PC-9 (cell line): ENCODE results near the gene MRPL19. TPM values are rescaled to one million over a fixed set of nuclear protein-coding genes. Genes with fewer than 3 reads are reported as not detected.

Experiments used
- BruUV-seq: library from RNA; stranded (reverse); fragments of 400-500 nt; replicated peaks from 2 replicates; lab custom pipeline; 2021; lab: Mats Ljungman, UMichigan
- CTCF ChIA-PET: fragments of 300-600 bp; sonication (Branson Sonifier 250); formaldehyde crosslinking; loops from one replicate; lab custom pipeline; 2022; ENCODE audit warnings: antibody characterized with exemption; lab: Charles Lee
- POLR2A ChIA-PET: fragments of 300-600 bp; sonication (Branson Sonifier 250); formaldehyde crosslinking; loops from one replicate; lab custom pipeline; 2022; ENCODE audit warnings: antibody characterized with exemption; ENCODE audit not compliant: unreplicated experiment; lab: Charles Lee
- DNase-seq, 2 experiments: peaks; one replicate each; pipeline versions ENCODE4 v3.0.0 to v3.0.0-alpha.2; 2015 to 2022; ENCODE audit warnings: mixed read lengths in 1 of 2
- H2AFZ ChIP-seq: fragments of 200-600 bp; sonication (generic); 2 replicates; pipeline ENCODE4 v1.8.1; 2017; ENCODE audit warnings: antibody characterized with exemption
- H3F3A ChIP-seq: fragments of 200-600 bp; sonication (generic); 2 replicates; pipeline ENCODE4 v1.8.1; 2017; ENCODE audit warnings: antibody characterized with exemption, mild to moderate bottlenecking, low read depth; ENCODE audit not compliant: insufficient read depth
- H3K27ac ChIP-seq: fragments of 200-600 bp; sonication (generic); 2 replicates; pipeline ENCODE4 v1.6.1; 2016; ENCODE audit warnings: mixed run types
- H3K27me3 ChIP-seq: fragments of 200-600 bp; sonication (generic); 2 replicates; pipeline ENCODE4 v1.6.1; 2016; ENCODE audit warnings: low read depth, mixed run types; ENCODE audit not compliant: insufficient read depth
- H3K36me3 ChIP-seq: fragments of 200-600 bp; sonication (generic); 2 replicates; pipeline ENCODE4 v1.6.1; 2016; ENCODE audit warnings: low read depth, mixed run types
- H3K4me1 ChIP-seq: fragments of 200-600 bp; sonication (generic); replicated peaks from 2 replicates; pipeline ENCODE4 v1.6.1; 2016; ENCODE audit warnings: mixed run types; ENCODE audit not compliant: insufficient read depth
- H3K4me2 ChIP-seq: fragments of 200-600 bp; sonication (generic); 2 replicates; pipeline ENCODE4 v1.6.1; 2017; ENCODE audit warnings: mixed run types
- H3K4me3 ChIP-seq: fragments of 200-600 bp; sonication (generic); 2 replicates; pipeline ENCODE4 v1.6.1; 2016; ENCODE audit warnings: mixed run types
- H3K79me2 ChIP-seq: fragments of 200-600 bp; sonication (generic); 2 replicates; pipeline ENCODE4 v1.6.1; 2017; ENCODE audit warnings: low read depth, mixed run types
- H3K9me2 ChIP-seq: fragments of 200-600 bp; sonication (generic); 2 replicates; pipeline ENCODE4 v1.8.1; 2017; ENCODE audit warnings: mild to moderate bottlenecking; ENCODE audit not compliant: insufficient read depth
- H3K9me3 ChIP-seq: fragments of 200-600 bp; sonication (generic); 2 replicates; pipeline ENCODE4 v1.8.1; 2016; ENCODE audit warnings: low read depth; ENCODE audit not compliant: insufficient read depth
- H4K20me1 ChIP-seq: fragments of 200-600 bp; sonication (generic); 2 replicates; pipeline ENCODE4 v1.8.1; 2017; ENCODE audit not compliant: insufficient read depth
- CTCF ChIP-seq: fragments of 200-600 bp; sonication (generic); conservative IDR thresholded peaks from 2 replicates; pipeline ENCODE4 v1.6.1; 2017; ENCODE audit warnings: mixed run types, antibody characterized with exemption, mild to moderate bottlenecking, moderate library complexity
- EZH2 ChIP-seq: fragments of 200-600 bp; sonication (generic); IDR thresholded peaks from 2 replicates; pipeline ENCODE4 v1.8.0; 2017; ENCODE audit warnings: antibody characterized with exemption, low read depth
- intact Hi-C: fragments of 100-400 bp; cut with micrococcal nuclease; formaldehyde crosslinking; loops from one replicate; pipeline ENCODE4 v1.10.0; 2022; ENCODE audit not compliant: unreplicated experiment
- total RNA-seq: library from RNA; stranded (reverse); gene quantifications from 2 replicates; pipeline ENCODE4 v1.2.3, GENCODE V29; 2021

Gene MRPL19
- total RNA-seq, 1 experiment from 2014 or later: 46.5 TPM

GRCh38 chr2:75688196-75688595 lies 41.6 kb downstream of the MRPL19 start:
- no peaks in the 10 kb centered on the region for H3K9me3 ChIP-seq
- H3F3A ChIP-seq: no peaks in the 10 kb centered on the region
- BruUV-seq: no TSS peak
- H2AFZ ChIP-seq: no peak overlapping the region
- no peaks in the 10 kb centered on the region for H3K4me1 ChIP-seq
- CTCF ChIA-PET: no interaction called here
- H3K27ac ChIP-seq: no peak overlapping the region
- TF ChIP-seq CTCF: no peak
- TF ChIP-seq EZH2: no peak
- H3K9me2 ChIP-seq: no peaks in the 10 kb centered on the region
- H3K27me3 ChIP-seq: no peaks in the 10 kb centered on the region
- no peak overlapping the region for H3K4me2 ChIP-seq
- H3K4me3 ChIP-seq: no peak overlapping the region
- H4K20me1 ChIP-seq: no peaks in the 10 kb centered on the region
- POLR2A ChIA-PET: no interaction called here
- intact Hi-C loops: no loop called here
- no peaks in the 10 kb centered on the region for H3K79me2 ChIP-seq
- 0 out of 2 replicates have a peak, but pooled peaks cover 13% of the 10 kb centered on the region for H3K36me3 ChIP-seq
- DNase-seq: no peak

GRCh38 chr2:75698918-75699317 lies 52.3 kb downstream of the MRPL19 start:
- Histone ChIP-seq H3K4me3 (no peak overlapping the region), H3F3A (no peaks in the 10 kb centered on the region), H3K9me3 (no peaks in the 10 kb centered on the region), H3K27ac (no peak overlapping the region), H3K27me3 (no peaks in the 10 kb centered on the region), H3K4me2 (no peak overlapping the region), H3K79me2 (no peaks in the 10 kb centered on the region), H3K36me3 (peaks cover 25% of the 10 kb centered on the region; the same call in 1 of the 2 replicates), H2AFZ (no peak overlapping the region), H4K20me1 (no peaks in the 10 kb centered on the region), H3K4me1 (no peaks in the 10 kb centered on the region), H3K9me2 (no peaks in the 10 kb centered on the region)
- BruUV-seq: no TSS peak
- no peak for DNase-seq
- intact Hi-C loops: no loop called here
- TF ChIP-seq EZH2: no peak
- POLR2A ChIA-PET: interaction anchor here (0.6 kb wide), 1 partner anchor 58 kb away, joined by 3 read pairs; no protein-coding TSS in a partner anchor
- CTCF ChIA-PET: no interaction called here

- no TSS peak for BruUV-seq
- POLR2A ChIA-PET: no interaction called here
- H3F3A ChIP-seq: peaks cover 6% of the 10 kb centered on the region; the same call in 1 of the 2 replicates
- H4K20me1 ChIP-seq: no peaks in the 10 kb centered on the region
- H3K9me2 ChIP-seq: no peaks in the 10 kb centered on the region
- H3K9me3 ChIP-seq: no peaks in the 10 kb centered on the region
- H3K4me1 ChIP-seq: peaks cover 12% of the 10 kb centered on the region
- no peaks in the 10 kb centered on the region for H3K27me3 ChIP-seq
- no peak for TF ChIP-seq EZH2
- no peak for TF ChIP-seq CTCF
- H3K27ac ChIP-seq: no peak overlapping the region
- peaks cover 9% of the 10 kb centered on the region for H3K79me2 ChIP-seq
- CTCF ChIA-PET: no interaction called here
- no peak overlapping the region for H3K4me3 ChIP-seq
- DNase-seq: no peak
- intact Hi-C loops: no loop called here
- no peak overlapping the region for H2AFZ ChIP-seq
- peaks cover 27% of the 10 kb centered on the region; the same call in 1 of the 2 replicates for H3K36me3 ChIP-seq
- no peak overlapping the region for H3K4me2 ChIP-seq
Measured at GRCh38 chr2:75702593-75702992, 56.0 kb downstream of the MRPL19 start.
